Fibroblast of skin of right quadriceps (primary cell): Measurements from ENCODE around the gene ITIH6.

ENCODE experiments used
- DNase-seq: peaks from one replicate; pipeline ENCODE4 v3.0.0-alpha.2; 2013

ITIH6 gene

DNA sequence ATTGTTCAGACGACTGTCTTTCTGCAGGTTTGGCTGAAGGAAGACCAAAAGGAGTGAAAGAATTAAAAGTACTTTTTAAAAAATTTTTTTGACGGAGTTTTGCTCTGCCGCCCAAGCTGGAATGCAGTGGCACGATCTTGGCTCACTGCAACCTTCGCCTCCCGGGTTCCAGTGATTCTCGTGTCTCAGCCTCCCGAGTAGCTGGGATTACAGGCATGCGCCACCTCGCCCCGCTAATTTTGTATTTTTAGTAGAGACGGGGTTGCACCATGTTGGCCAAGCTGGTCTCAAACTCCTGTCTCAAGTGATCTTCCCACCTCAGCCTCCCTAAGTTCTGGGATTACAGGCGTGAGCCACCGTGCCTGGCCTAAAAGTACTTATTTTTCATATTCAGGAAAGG lies 86.3 kb downstream of the ITIH6 start:
- DNase-seq = no peak

DNA sequence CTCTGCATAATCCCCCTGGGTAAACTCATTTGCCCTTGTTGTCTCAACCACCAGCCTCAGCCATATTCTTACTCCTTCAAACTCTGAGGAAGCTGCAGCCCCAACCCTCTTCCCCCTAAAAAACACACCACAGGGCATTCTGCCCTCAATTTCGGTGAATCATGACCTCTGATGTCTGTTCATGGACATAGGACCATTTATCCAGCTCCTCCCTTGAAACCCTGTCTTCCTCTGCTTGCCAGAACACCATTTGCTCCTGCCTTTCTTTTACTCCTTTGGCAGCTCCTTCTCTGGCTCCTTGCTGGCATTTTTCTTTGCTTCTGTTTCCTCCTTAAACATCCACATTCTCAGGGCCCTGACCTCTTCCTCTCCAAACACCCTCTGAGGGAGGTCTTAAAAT lies 87.1 kb downstream of the ITIH6 start:
- no peak for DNase-seq

DNA sequence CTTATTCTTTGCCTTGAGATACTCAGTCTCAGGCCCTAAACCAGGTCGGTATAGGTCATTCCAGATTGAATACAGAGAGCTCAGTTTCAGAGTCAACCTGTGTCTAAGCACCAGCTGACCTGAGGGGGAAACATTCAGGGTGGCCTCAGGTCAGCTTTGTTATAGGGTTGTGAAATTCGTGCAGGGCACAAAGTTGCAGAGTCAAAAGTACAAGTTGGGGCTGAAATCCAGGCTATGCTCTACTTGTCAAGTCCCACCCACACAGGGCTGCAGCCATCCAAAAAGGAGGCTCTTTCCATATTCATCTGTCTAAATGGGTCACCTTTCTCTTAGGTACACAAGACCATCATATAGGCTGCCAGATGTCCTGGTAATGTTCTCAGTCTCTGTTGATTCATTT lies 89.7 kb downstream of the ITIH6 start:
- DNase-seq = no peak
